Liver (tissue), 3 donors: ENCODE data around the gene GJC3.

Experiments used
- FOXA1 ChIP-seq: IDR thresholded peaks from 2 replicates; pipeline ENCODE4 v1.6.1; 2016; ENCODE audit warnings: antibody characterized with exemption
- RXRA ChIP-seq, 2 donors: IDR thresholded peaks; 2 replicates each; pipeline ENCODE4 v1.6.1; 2017 to 2018; ENCODE audit warnings: antibody characterized with exemption in 2 of 2, mild to moderate bottlenecking in 1 of 2
- TF ChIP-seq, protein P1 (sequence below): fragments of 150-350 bp; IDR thresholded peaks from 2 replicates; pipeline ENCODE4 v1.5.1; 2017; ENCODE audit warnings: improper control_type of control experiment, low read depth, low read length; ENCODE audit not compliant: missing input control
- TF ChIP-seq, protein P2 (sequence below): IDR thresholded peaks from 2 replicates; pipeline ENCODE4 v1.6.1; 2016; ENCODE audit warnings: antibody characterized with exemption, mild to moderate bottlenecking
- donor health status: healthy.
- donor health status: healthy.

DNA sequence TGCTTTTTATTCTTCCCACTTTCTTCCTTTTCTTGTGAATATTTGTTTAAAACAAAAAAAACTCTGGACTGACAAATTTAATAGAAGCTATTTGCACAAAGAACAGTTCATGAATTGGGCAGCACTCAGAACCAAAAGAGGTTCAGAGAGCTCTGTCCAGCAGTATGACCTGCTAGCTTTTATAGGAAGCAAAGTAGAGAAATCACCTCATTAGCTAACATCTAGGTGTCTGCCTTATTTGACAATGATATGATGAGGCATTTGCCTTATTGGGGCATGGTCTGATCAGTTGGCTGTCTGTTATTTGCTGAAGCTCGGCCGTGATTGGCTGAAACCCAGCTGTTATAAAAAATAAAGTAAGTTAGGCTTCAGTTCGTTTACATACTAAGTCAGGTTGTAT is 9.3 kb downstream of the GJC3 start:
- TF ChIP-seq, protein P1, sequence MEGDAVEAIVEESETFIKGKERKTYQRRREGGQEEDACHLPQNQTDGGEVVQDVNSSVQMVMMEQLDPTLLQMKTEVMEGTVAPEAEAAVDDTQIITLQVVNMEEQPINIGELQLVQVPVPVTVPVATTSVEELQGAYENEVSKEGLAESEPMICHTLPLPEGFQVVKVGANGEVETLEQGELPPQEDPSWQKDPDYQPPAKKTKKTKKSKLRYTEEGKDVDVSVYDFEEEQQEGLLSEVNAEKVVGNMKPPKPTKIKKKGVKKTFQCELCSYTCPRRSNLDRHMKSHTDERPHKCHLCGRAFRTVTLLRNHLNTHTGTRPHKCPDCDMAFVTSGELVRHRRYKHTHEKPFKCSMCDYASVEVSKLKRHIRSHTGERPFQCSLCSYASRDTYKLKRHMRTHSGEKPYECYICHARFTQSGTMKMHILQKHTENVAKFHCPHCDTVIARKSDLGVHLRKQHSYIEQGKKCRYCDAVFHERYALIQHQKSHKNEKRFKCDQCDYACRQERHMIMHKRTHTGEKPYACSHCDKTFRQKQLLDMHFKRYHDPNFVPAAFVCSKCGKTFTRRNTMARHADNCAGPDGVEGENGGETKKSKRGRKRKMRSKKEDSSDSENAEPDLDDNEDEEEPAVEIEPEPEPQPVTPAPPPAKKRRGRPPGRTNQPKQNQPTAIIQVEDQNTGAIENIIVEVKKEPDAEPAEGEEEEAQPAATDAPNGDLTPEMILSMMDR = no peak
- TF ChIP-seq RXRA (IDR thresholded peaks at IDR 0.05) = no peak
- no peak for TF ChIP-seq FOXA1
- TF ChIP-seq, protein P2, sequence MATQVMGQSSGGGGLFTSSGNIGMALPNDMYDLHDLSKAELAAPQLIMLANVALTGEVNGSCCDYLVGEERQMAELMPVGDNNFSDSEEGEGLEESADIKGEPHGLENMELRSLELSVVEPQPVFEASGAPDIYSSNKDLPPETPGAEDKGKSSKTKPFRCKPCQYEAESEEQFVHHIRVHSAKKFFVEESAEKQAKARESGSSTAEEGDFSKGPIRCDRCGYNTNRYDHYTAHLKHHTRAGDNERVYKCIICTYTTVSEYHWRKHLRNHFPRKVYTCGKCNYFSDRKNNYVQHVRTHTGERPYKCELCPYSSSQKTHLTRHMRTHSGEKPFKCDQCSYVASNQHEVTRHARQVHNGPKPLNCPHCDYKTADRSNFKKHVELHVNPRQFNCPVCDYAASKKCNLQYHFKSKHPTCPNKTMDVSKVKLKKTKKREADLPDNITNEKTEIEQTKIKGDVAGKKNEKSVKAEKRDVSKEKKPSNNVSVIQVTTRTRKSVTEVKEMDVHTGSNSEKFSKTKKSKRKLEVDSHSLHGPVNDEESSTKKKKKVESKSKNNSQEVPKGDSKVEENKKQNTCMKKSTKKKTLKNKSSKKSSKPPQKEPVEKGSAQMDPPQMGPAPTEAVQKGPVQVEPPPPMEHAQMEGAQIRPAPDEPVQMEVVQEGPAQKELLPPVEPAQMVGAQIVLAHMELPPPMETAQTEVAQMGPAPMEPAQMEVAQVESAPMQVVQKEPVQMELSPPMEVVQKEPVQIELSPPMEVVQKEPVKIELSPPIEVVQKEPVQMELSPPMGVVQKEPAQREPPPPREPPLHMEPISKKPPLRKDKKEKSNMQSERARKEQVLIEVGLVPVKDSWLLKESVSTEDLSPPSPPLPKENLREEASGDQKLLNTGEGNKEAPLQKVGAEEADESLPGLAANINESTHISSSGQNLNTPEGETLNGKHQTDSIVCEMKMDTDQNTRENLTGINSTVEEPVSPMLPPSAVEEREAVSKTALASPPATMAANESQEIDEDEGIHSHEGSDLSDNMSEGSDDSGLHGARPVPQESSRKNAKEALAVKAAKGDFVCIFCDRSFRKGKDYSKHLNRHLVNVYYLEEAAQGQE = no peak
